Mesenchymal stem cell (in vitro differentiated cells and primary cell): ENCODE measurements around the gene CLIP1.
A peak's percentile ranks its signal among the peaks of the same experiment; 100 is the strongest.

Source experiments
- DNase-seq: peaks from one replicate; pipeline ENCODE4 v3.0.0-alpha.2; 2013
- H2AFZ ChIP-seq: one replicate; pipeline ENCODE4 v1.6.1; 2013; ENCODE audit warnings: low read depth, mild to moderate bottlenecking, control low read depth, inconsistent platforms, low read length, moderate library complexity
- H2AK5ac ChIP-seq: 2 replicates; pipeline ENCODE4 v1.6.1; 2013; ENCODE audit warnings: low read length, moderate library complexity, mild to moderate bottlenecking, inconsistent platforms; ENCODE audit not compliant: severe bottlenecking
- H2BK120ac ChIP-seq: one replicate; pipeline ENCODE4 v1.6.1; 2013; ENCODE audit warnings: low read depth, mild to moderate bottlenecking, inconsistent platforms, low read length, moderate library complexity
- H2BK12ac ChIP-seq, 2 experiments: one replicate each; pipeline ENCODE4 v1.6.1; 2013; ENCODE audit warnings: inconsistent platforms in 2 of 2, low read length in 2 of 2, mild to moderate bottlenecking in 2 of 2, moderate library complexity in 2 of 2, control low read depth in 1 of 2
- H2BK15ac ChIP-seq: one replicate; pipeline ENCODE4 v1.6.1; 2013; ENCODE audit warnings: mild to moderate bottlenecking, low read depth, inconsistent platforms; ENCODE audit not compliant: poor library complexity, severe bottlenecking
- H2BK5ac ChIP-seq: 2 replicates; pipeline ENCODE4 v1.6.1; 2013; ENCODE audit warnings: low read depth, mild to moderate bottlenecking, low read length, control low read depth, inconsistent platforms; ENCODE audit not compliant: poor library complexity, severe bottlenecking
- H3K14ac ChIP-seq, 2 experiments: one replicate each; pipeline ENCODE4 v1.6.1; 2013; ENCODE audit warnings: inconsistent platforms in 2 of 2, low read length in 2 of 2, control low read depth in 1 of 2, mild to moderate bottlenecking in 1 of 2, moderate library complexity in 1 of 2
- H3K18ac ChIP-seq, 2 experiments: one replicate each; pipeline ENCODE4 v1.6.1; 2013; ENCODE audit warnings: inconsistent platforms in 2 of 2, low read length in 2 of 2, control low read depth in 1 of 2, low read depth in 1 of 2, mild to moderate bottlenecking in 1 of 2
- H3K23ac ChIP-seq, 2 experiments: one replicate each; pipeline ENCODE4 v1.6.1; 2013; ENCODE audit warnings: inconsistent platforms in 2 of 2, low read length in 2 of 2, mild to moderate bottlenecking in 2 of 2, moderate library complexity in 2 of 2, control low read depth in 1 of 2
- H3K27ac ChIP-seq: 2 replicates; pipeline ENCODE4 v1.5.1; 2013; ENCODE audit warnings: mild to moderate bottlenecking, moderate library complexity, low read length, control low read depth, inconsistent platforms; ENCODE audit not compliant: poor library complexity, severe bottlenecking
- H3K27me3 ChIP-seq, 2 experiments: 2 replicates each; pipeline versions ENCODE4 v1.6.1 to v1.7.0; 2013; ENCODE audit warnings: low read length in 2 of 2, mild to moderate bottlenecking in 2 of 2, moderate library complexity in 2 of 2, control low read depth in 1 of 2, inconsistent platforms in 1 of 2; ENCODE audit not compliant: control insufficient read depth in 1 of 2, insufficient read depth in 1 of 2
- H3K36me3 ChIP-seq, 2 experiments: 2 replicates each; pipeline versions ENCODE4 v1.6.1 to v1.7.0; 2013; ENCODE audit warnings: low read length in 2 of 2, control low read depth in 1 of 2, inconsistent platforms in 1 of 2, low read depth in 1 of 2, mild to moderate bottlenecking in 1 of 2; ENCODE audit not compliant: insufficient read depth in 2 of 2, control insufficient read depth in 1 of 2
- H3K4ac ChIP-seq, 2 experiments: one replicate each; pipeline ENCODE4 v1.6.1; 2013; ENCODE audit warnings: inconsistent platforms in 2 of 2, low read length in 2 of 2, mild to moderate bottlenecking in 2 of 2, moderate library complexity in 2 of 2, control low read depth in 1 of 2, low read depth in 1 of 2
- H3K4me1 ChIP-seq: 2 replicates; pipeline ENCODE4 v1.6.1; 2013; ENCODE audit warnings: low read depth, low read length, control low read depth; ENCODE audit not compliant: control insufficient read depth, insufficient read depth
- H3K4me2 ChIP-seq: 2 replicates; pipeline ENCODE4 v1.6.1; 2013; ENCODE audit warnings: low read length, mild to moderate bottlenecking, inconsistent platforms; ENCODE audit not compliant: poor library complexity, severe bottlenecking
- H3K4me3 ChIP-seq, 2 experiments: 2 replicates each; pipeline versions ENCODE4 v1.5.1 to v1.7.0; 2013; ENCODE audit warnings: low read length in 2 of 2, mild to moderate bottlenecking in 2 of 2, control low read depth in 1 of 2, low read depth in 1 of 2; ENCODE audit not compliant: insufficient read depth in 1 of 2
- H3K79me1 ChIP-seq: replicated peaks from 2 replicates; pipeline ENCODE4 v1.6.1; 2013; ENCODE audit warnings: mild to moderate bottlenecking, control low read depth, low read length, inconsistent platforms; ENCODE audit not compliant: poor library complexity, severe bottlenecking
- H3K9ac ChIP-seq: 2 replicates; pipeline ENCODE4 v1.7.0; 2013; ENCODE audit warnings: mild to moderate bottlenecking, low read length, moderate library complexity
- H3K9me3 ChIP-seq: 2 replicates; pipeline ENCODE4 v1.7.0; 2013; ENCODE audit warnings: mild to moderate bottlenecking, low read length; ENCODE audit not compliant: control insufficient read depth
- H4K8ac ChIP-seq: one replicate; pipeline ENCODE4 v1.6.1; 2013; ENCODE audit warnings: inconsistent platforms, mild to moderate bottlenecking, low read length, moderate library complexity
- H4K91ac ChIP-seq: one replicate; pipeline ENCODE4 v1.6.1; 2013; ENCODE audit warnings: mild to moderate bottlenecking, low read length, inconsistent platforms
- WGBS: methylation state at CpG from one replicate; pipeline ENCODE4 v1.1.7; 2013; ENCODE audit warnings: mixed read lengths; 5-methylcytosine and 5-hydroxymethylcytosine counted together

CLIP1 gene

DNA sequence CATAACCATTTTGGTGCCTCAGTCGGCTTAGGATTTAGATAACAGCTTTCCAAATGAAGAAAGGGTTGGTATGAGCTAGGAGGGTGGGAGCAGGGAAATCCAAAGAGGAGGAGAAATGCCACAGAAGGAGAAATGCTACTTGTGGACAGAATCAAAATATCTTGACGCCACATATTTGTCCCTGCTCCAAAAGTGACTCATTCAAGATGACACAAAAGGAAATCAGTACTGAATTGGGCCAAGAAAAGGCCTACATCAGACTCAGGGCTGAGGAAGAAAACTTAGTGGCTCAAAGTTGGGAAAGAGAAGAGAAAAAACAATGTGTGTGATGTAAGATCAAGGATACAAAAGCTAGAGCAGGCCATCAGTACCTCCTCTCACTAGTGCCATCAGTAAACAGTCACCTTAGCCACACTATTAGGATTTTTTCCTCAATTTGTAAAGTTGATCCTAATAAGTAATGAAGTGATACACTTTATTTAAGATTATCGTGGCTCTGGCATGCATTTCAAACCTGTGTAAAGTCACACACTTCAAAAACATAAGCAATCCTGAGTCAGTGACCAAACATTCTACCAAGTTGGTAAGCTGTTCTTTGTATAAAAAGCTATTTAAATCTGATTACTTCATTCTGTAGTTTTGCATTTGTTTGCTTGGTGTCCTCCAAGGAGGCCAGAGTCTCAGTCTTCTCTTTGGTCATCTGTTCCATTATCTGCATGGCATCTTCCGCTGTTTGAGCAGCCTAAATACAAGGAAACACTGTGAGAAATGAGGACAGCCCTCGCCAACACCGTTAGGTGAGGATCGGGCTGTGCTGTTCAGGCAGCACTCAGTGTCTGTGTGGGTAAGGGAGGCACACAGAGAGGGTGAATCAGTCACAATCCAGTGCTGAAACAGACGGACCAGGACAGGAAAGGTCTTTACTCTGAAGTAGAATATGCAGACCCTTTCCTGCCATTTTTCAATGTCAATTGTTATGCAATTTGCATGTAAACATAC, 103.6 kb downstream of the CLIP1 start:
- Histone ChIP-seq H3K4me2 (no peak overlapping the region), H3K27ac (no peak overlapping the region), H2BK15ac (no peak overlapping the region), H3K36me3 (peaks cover 44 to 74% of the 10 kb centered on the region in 2 experiments), H2AFZ (no peak overlapping the region), H3K18ac (no peak overlapping the region), H3K9ac (peak overlapping the region; percentile 80), H3K23ac (no peak overlapping the region), H4K91ac (no peak overlapping the region), H2BK12ac (peak overlapping the region in 1 of 2 experiments; percentile 29), H4K8ac (no peak overlapping the region), H3K14ac (no peak overlapping the region), H2BK120ac (no peak overlapping the region), H3K27me3 (no peaks in the 10 kb centered on the region), H3K4me1 (peaks cover 2% of the 10 kb centered on the region), H2AK5ac (no peak overlapping the region), H2BK5ac (no peak overlapping the region), H3K4ac (no peak overlapping the region), H3K4me3 (peak overlapping the region in 1 of 2 experiments; percentile 20), H3K79me1 (peaks cover 6% of the 10 kb centered on the region), H3K9me3 (no peaks in the 10 kb centered on the region)
- WGBS = 87% methylated on average over 6 of the region's 8 CpGs
- peak; percentile 72 for DNase-seq

DNA sequence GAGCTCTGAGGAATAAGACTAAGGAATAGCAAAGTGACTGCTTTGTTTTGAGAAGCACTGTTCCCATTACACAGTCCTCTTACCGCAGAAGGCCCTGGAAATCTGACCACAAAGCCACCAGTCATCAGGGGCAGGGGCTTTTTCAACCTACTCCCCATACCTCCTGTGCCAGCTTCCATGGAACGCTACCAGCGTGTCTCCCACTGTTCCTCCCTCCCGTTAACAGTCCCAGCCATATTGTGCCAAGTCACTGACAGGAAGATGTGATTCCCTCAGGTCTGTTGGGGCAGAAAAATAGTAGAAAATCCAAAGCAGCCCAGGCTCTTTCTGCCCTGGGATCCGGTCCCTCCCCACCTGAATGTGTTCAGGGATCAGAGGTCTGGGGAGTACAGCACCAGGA, 109.5 kb downstream of the CLIP1 start:
- H3K4me1 ChIP-seq = no peaks in the 10 kb centered on the region
- no peak overlapping the region for H4K8ac ChIP-seq
- WGBS = 97% methylated on average over 5 of the region's 5 CpGs
- no peak for DNase-seq
- no peak overlapping the region for H2BK5ac ChIP-seq
- no peak overlapping the region for H3K27ac ChIP-seq
- no peak overlapping the region for H3K4me2 ChIP-seq
- H3K9ac ChIP-seq = no peak overlapping the region
- no peak overlapping the region for H3K4me3 ChIP-seq
- H3K4ac ChIP-seq = no peak overlapping the region
- H3K14ac ChIP-seq = no peak overlapping the region
- H3K9me3 ChIP-seq = no peaks in the 10 kb centered on the region
- H3K18ac ChIP-seq = no peak overlapping the region
- H2AFZ ChIP-seq = no peak overlapping the region
- H2BK12ac ChIP-seq = no peak overlapping the region
- H4K91ac ChIP-seq = no peak overlapping the region
- H2BK120ac ChIP-seq = no peak overlapping the region
- H3K36me3 ChIP-seq = peaks cover 33 to 73% of the 10 kb centered on the region in 2 experiments
- peaks cover 9% of the 10 kb centered on the region for H3K79me1 ChIP-seq
- no peak overlapping the region for H3K23ac ChIP-seq
- H3K27me3 ChIP-seq = no peaks in the 10 kb centered on the region
- no peak overlapping the region for H2AK5ac ChIP-seq
- no peak overlapping the region for H2BK15ac ChIP-seq

DNA sequence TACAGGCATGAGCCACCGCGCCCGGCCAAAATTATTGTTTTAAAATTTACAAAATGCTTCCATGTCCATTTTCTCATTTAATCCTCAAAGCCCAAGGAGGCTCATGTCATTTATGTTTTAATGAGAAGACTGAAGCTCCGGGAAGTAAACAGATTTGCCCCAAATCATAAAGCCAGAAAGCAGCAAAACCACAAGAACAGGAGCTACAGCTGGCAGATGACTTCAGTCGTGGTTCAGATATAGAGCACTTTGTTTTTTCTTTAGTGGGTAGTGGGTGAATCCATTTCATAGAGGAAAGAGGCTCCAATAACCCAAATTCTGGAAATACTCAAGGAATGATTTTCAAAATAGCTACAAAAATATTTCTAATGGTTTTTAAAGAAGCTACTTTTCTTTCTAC, 110.8 kb downstream of the CLIP1 start:
- Histone ChIP-seq H3K27me3 (no peaks in the 10 kb centered on the region), H4K91ac (no peak overlapping the region), H2BK12ac (no peak overlapping the region), H3K79me1 (peaks cover 9% of the 10 kb centered on the region), H3K18ac (no peak overlapping the region), H3K9ac (no peak overlapping the region), H2AK5ac (no peak overlapping the region), H3K4ac (no peak overlapping the region), H2BK15ac (no peak overlapping the region), H3K9me3 (no peaks in the 10 kb centered on the region), H3K36me3 (peaks cover 29 to 69% of the 10 kb centered on the region in 2 experiments), H3K4me2 (no peak overlapping the region), H3K14ac (no peak overlapping the region), H2AFZ (no peak overlapping the region), H2BK5ac (no peak overlapping the region), H3K4me3 (no peak overlapping the region), H2BK120ac (no peak overlapping the region), H3K4me1 (no peaks in the 10 kb centered on the region), H3K23ac (no peak overlapping the region), H4K8ac (no peak overlapping the region), H3K27ac (no peak overlapping the region)
- DNase-seq = no peak
- WGBS = 95% methylated on average over 4 of the region's 5 CpGs

DNA sequence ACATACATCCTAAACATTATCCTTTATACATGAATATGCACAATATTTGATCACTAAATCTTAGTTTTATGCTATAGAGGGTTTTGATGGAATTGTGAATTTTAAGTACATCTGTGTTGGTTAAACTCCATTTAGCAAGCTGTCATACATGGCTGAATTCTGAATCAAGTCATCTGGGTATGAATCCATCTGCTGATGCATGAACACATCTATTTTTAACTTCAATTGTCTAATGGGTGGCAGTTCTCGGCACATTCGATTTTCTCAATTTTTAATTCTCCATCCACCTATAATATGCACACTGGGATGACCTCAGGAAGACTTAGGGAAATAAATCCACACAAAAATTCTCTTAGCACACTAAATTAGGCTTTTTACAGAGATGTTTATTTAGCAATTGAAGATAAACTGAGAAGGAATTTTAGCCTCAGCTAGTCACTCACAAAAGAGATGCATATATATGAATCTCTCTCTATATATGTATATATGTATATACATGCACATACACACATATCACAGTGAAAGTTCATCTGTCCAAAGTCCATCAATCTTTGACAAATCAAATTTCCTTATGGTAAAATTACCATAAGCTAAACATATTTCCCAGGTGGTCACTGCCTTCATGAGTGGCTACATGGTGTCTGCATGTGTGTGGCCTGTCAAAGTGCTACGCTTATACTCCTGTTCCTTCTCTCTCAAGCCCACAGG, 111.7 kb downstream of the CLIP1 start:
- H2BK15ac ChIP-seq = no peak overlapping the region
- H2BK5ac ChIP-seq = no peak overlapping the region
- no peak overlapping the region for H2BK120ac ChIP-seq
- H3K4ac ChIP-seq = no peak overlapping the region
- H3K4me1 ChIP-seq = no peaks in the 10 kb centered on the region
- no peak overlapping the region for H4K8ac ChIP-seq
- H2AFZ ChIP-seq = no peak overlapping the region
- H3K14ac ChIP-seq = no peak overlapping the region
- H3K9ac ChIP-seq = no peak overlapping the region
- H2BK12ac ChIP-seq = no peak overlapping the region
- no peak overlapping the region for H2AK5ac ChIP-seq
- H3K27me3 ChIP-seq = no peaks in the 10 kb centered on the region
- DNase-seq = no peak
- H3K79me1 ChIP-seq = peaks cover 9% of the 10 kb centered on the region
- no peak overlapping the region for H3K18ac ChIP-seq
- H4K91ac ChIP-seq = no peak overlapping the region
- H3K23ac ChIP-seq = no peak overlapping the region
- no peaks in the 10 kb centered on the region for H3K9me3 ChIP-seq
- H3K36me3 ChIP-seq = peaks cover 24 to 68% of the 10 kb centered on the region in 2 experiments
- 100% methylated on average over 3 of the region's 3 CpGs for WGBS
- H3K27ac ChIP-seq = no peak overlapping the region
- H3K4me2 ChIP-seq = no peak overlapping the region
- no peak overlapping the region for H3K4me3 ChIP-seq
